Gastroesophageal sphincter (tissue), 3 donors: Measurements from ENCODE around the gene SMIM45.

ENCODE experiments used
- CTCF ChIP-seq, 4 experiments: fragments of 200-600 bp in 2 of 4; fragments of 450-650 bp in 2 of 4; sonication (generic) in 1 of 4; IDR thresholded peaks; one replicate each; pipeline ENCODE4 v1.5.1; 2017 to 2019; ENCODE audit warnings: antibody characterized with exemption in 4 of 4, mild to moderate bottlenecking in 2 of 4, moderate library complexity in 2 of 4
- EP300 ChIP-seq: sonication (generic); formaldehyde crosslinking; IDR thresholded peaks from one replicate; pipeline ENCODE4 v1.6.1; 2017; ENCODE audit warnings: antibody characterized with exemption, mild to moderate bottlenecking
- POLR2A ChIP-seq, 2 donors: fragments of 450-650 bp; IDR thresholded peaks; one replicate each; pipeline ENCODE4 v1.6.1; 2017; ENCODE audit warnings: antibody characterized with exemption in 2 of 2, mild to moderate bottlenecking in 2 of 2, moderate library complexity in 1 of 2
- POLR2AphosphoS5 ChIP-seq: sonication (generic); formaldehyde crosslinking; IDR thresholded peaks from one replicate; pipeline ENCODE4 v1.6.1; 2017; ENCODE audit warnings: antibody characterized with exemption

GRCh38 chr22:41995211-41995610, 43.3 kb downstream of the SMIM45 start:
- TF ChIP-seq CTCF (IDR thresholded peaks at IDR 0.05) (no peak), POLR2A (IDR thresholded peaks at IDR 0.05) (no peak), EP300 (no peak), POLR2AphosphoS5 (no peak)
